SK-N-MC (cell line): ENCODE data around the gene CREB5.

Source experiments
- DNase-seq: peaks from one replicate; pipeline ENCODE4 v3.0.0-alpha.2; 2011; ENCODE audit warnings: low read depth, low spot score
- H3K27ac ChIP-seq: fragments of 200-600 bp; sonication (generic); 2 replicates; pipeline ENCODE4 v1.5.1; 2016; ENCODE audit warnings: mixed run types
- H3K36me3 ChIP-seq: fragments of 200-600 bp; sonication (generic); 2 replicates; pipeline ENCODE4 v1.6.1; 2017; ENCODE audit warnings: antibody characterized with exemption, low read length, mixed read lengths; ENCODE audit not compliant: insufficient read depth
- H3K4me3 ChIP-seq: fragments of 200-600 bp; sonication (generic); 2 replicates; pipeline ENCODE4 v1.5.1; 2016
- H3K9ac ChIP-seq: fragments of 200-600 bp; sonication (generic); 2 replicates; pipeline ENCODE4 v1.8.0; 2017; ENCODE audit warnings: mixed run types, mixed read lengths; ENCODE audit not compliant: insufficient read length
- H3K9me3 ChIP-seq: fragments of 200-600 bp; sonication (generic); 2 replicates; pipeline ENCODE4 v1.6.1; 2017; ENCODE audit warnings: low read depth, mild to moderate bottlenecking, antibody characterized with exemption, low read length, moderate library complexity, mixed read lengths
- EZH2 ChIP-seq: fragments of 200-600 bp; sonication (generic); IDR thresholded peaks from one replicate; pipeline ENCODE4 v1.6.1; 2017; ENCODE audit warnings: antibody characterized with exemption
- FOXP2 ChIP-seq: optimal IDR thresholded peaks from 2 replicates; pipeline ENCODE3; 2011; ENCODE audit warnings: mild to moderate bottlenecking, moderate library complexity; ENCODE audit not compliant: insufficient read depth; ENCODE audit errors: extremely low read length, control extremely low read depth
- POLR2AphosphoS5 ChIP-seq: IDR thresholded peaks from 2 replicates; pipeline ENCODE4 v1.6.1; 2012; ENCODE audit warnings: mild to moderate bottlenecking, low read depth, low read length, borderline replicate concordance

The CREB5 gene

GRCh38 chr7:28582226-28582625, 169.9 kb downstream of the CREB5 start:
- Histone ChIP-seq H3K27ac (no peak overlapping the region), H3K9me3 (no peaks in the 10 kb centered on the region), H3K4me3 (no peak overlapping the region), H3K36me3 (no peaks in the 10 kb centered on the region), H3K9ac (no peak overlapping the region)
- TF ChIP-seq FOXP2, result no peak
- no peak for TF ChIP-seq POLR2AphosphoS5
- TF ChIP-seq EZH2, result no peak
- DNase-seq, result no peak

GRCh38 chr7:28584235-28584634, 171.9 kb downstream of the CREB5 start:
- H3K9me3 ChIP-seq, result no peaks in the 10 kb centered on the region
- no peak overlapping the region for H3K9ac ChIP-seq
- no peak overlapping the region for H3K4me3 ChIP-seq
- no peaks in the 10 kb centered on the region for H3K36me3 ChIP-seq
- TF ChIP-seq FOXP2 (no peak), POLR2AphosphoS5 (no peak), EZH2 (no peak)
- DNase-seq, result no peak
- no peak overlapping the region for H3K27ac ChIP-seq

GRCh38 chr7:28586736-28587135, 174.4 kb downstream of the CREB5 start:
- H3K9ac ChIP-seq, result no peak overlapping the region
- TF ChIP-seq EZH2, result no peak
- no peak for TF ChIP-seq POLR2AphosphoS5
- TF ChIP-seq FOXP2, result no peak
- no peak overlapping the region for H3K27ac ChIP-seq
- no peak overlapping the region for H3K4me3 ChIP-seq
- no peaks in the 10 kb centered on the region for H3K9me3 ChIP-seq
- no peaks in the 10 kb centered on the region for H3K36me3 ChIP-seq
- DNase-seq, result no peak

- H3K27ac ChIP-seq, result no peak overlapping the region
- no peak overlapping the region for H3K9ac ChIP-seq
- no peaks in the 10 kb centered on the region for H3K9me3 ChIP-seq
- no peak overlapping the region for H3K4me3 ChIP-seq
- TF ChIP-seq EZH2 (no peak), FOXP2 (no peak), POLR2AphosphoS5 (no peak)
- DNase-seq, result no peak
- no peaks in the 10 kb centered on the region for H3K36me3 ChIP-seq
Observed at GRCh38 chr7:28587211-28587610, 174.9 kb downstream of the CREB5 start.

GRCh38 chr7:28588602-28589001, 176.3 kb downstream of the CREB5 start:
- Histone ChIP-seq H3K27ac (no peak overlapping the region), H3K4me3 (no peak overlapping the region), H3K36me3 (no peaks in the 10 kb centered on the region), H3K9me3 (no peaks in the 10 kb centered on the region), H3K9ac (no peak overlapping the region)
- DNase-seq, result no peak
- TF ChIP-seq FOXP2, result no peak
- TF ChIP-seq POLR2AphosphoS5, result no peak
- TF ChIP-seq EZH2, result no peak

- Histone ChIP-seq H3K27ac (no peak overlapping the region), H3K9ac (no peak overlapping the region), H3K9me3 (no peaks in the 10 kb centered on the region), H3K4me3 (no peak overlapping the region), H3K36me3 (no peaks in the 10 kb centered on the region)
- no peak for TF ChIP-seq FOXP2
- no peak for TF ChIP-seq EZH2
- no peak for TF ChIP-seq POLR2AphosphoS5
- no peak for DNase-seq
Observed at GRCh38 chr7:28591041-28591674, 178.8 kb downstream of the CREB5 start.

- H3K4me3 ChIP-seq, result no peak overlapping the region
- H3K36me3 ChIP-seq, result no peaks in the 10 kb centered on the region
- H3K9me3 ChIP-seq, result no peaks in the 10 kb centered on the region
- no peak for TF ChIP-seq POLR2AphosphoS5
- TF ChIP-seq FOXP2, result no peak
- no peak for TF ChIP-seq EZH2
- H3K9ac ChIP-seq, result no peak overlapping the region
- DNase-seq, result no peak
- H3K27ac ChIP-seq, result no peak overlapping the region
Observed at GRCh38 chr7:28591725-28592349, 179.5 kb downstream of the CREB5 start.

- Histone ChIP-seq H3K4me3 (no peak overlapping the region), H3K9me3 (no peaks in the 10 kb centered on the region), H3K9ac (no peak overlapping the region), H3K36me3 (no peaks in the 10 kb centered on the region), H3K27ac (no peak overlapping the region)
- DNase-seq, result no peak
- TF ChIP-seq FOXP2 (no peak), EZH2 (no peak), POLR2AphosphoS5 (no peak)
Observed at GRCh38 chr7:28592861-28593260, 180.5 kb downstream of the CREB5 start.
